HEK293 (cell line): ENCODE measurements around the gene SH3RF3.

ENCODE experiments used
- CTCF ChIA-PET: fragments of 350-600 bp; formaldehyde crosslinking; extraction: SDS; loops from one replicate; lab custom pipeline; 2021; ENCODE audit warnings: antibody characterized with exemption; lab: Yijun Ruan, JAX
- POLR2A ChIA-PET: fragments of 300-600 bp; formaldehyde crosslinking; extraction: SDS; loops from one replicate; lab custom pipeline; 2020; ENCODE audit warnings: antibody characterized with exemption, inconsistent platforms; lab: Yijun Ruan, JAX
- H3K27ac ChIP-seq: fragments of 200-500 bp; sonication (Bioruptor generic); 2 replicates; pipeline ENCODE4 v1.5.1; 2014; ENCODE audit warnings: low read depth, low read length, control low read depth, inconsistent platforms; ENCODE audit errors: extremely low read depth
- H3K36me3 ChIP-seq, 2 experiments: fragments of 200-500 bp in 1 of 2; sonication (Bioruptor generic) in 1 of 2; 1 replicate in 1 of 2; 2 replicates in 1 of 2; pipeline ENCODE4 v1.5.1; 2014 to 2017; ENCODE audit warnings: inconsistent platforms in 2 of 2, low read length in 2 of 2; ENCODE audit not compliant: control insufficient read depth in 2 of 2, insufficient read depth in 1 of 2
- H3K4me1 ChIP-seq: fragments of 200-500 bp; sonication (Bioruptor generic); 2 replicates; pipeline ENCODE4 v1.5.1; 2014; ENCODE audit warnings: mild to moderate bottlenecking, low read length, inconsistent platforms; ENCODE audit not compliant: control insufficient read depth, insufficient read depth
- H3K4me3 ChIP-seq: 2 replicates; pipeline ENCODE4 v1.5.1; 2011; ENCODE audit warnings: low read depth, mild to moderate bottlenecking, control low read depth, low read length, moderate library complexity
- H3K9me3 ChIP-seq: fragments of 200-500 bp; sonication (Bioruptor generic); 2 replicates; pipeline ENCODE4 v1.5.1; 2014; ENCODE audit warnings: low read depth, low read length, inconsistent platforms; ENCODE audit not compliant: control insufficient read depth, insufficient read depth
- IKZF3 ChIP-seq: fragments of 450-650 bp; IDR thresholded peaks from 2 replicates; pipeline ENCODE4 v1.5.0; 2018; ENCODE audit warnings: missing biosample characterization, mild to moderate bottlenecking, missing genetic modification characterization, moderate library complexity
- KLF8 ChIP-seq: fragments of 450-650 bp; formaldehyde crosslinking; IDR thresholded peaks from 2 replicates; pipeline ENCODE4 v1.5.1; 2016; ENCODE audit warnings: missing biosample characterization, missing genetic modification characterization
- PATZ1 ChIP-seq: fragments of 450-650 bp; formaldehyde crosslinking; IDR thresholded peaks from 2 replicates; pipeline ENCODE4 v1.5.1; 2016; ENCODE audit warnings: missing biosample characterization, missing genetic modification characterization
- PRDM6 ChIP-seq: fragments of 450-650 bp; formaldehyde crosslinking; IDR thresholded peaks from 2 replicates; pipeline ENCODE4 v1.5.1; 2017; ENCODE audit warnings: missing biosample characterization, missing genetic modification characterization
- REPIN1 ChIP-seq: fragments of 450-650 bp; formaldehyde crosslinking; IDR thresholded peaks from 2 replicates; pipeline ENCODE4 v1.5.1; 2017; ENCODE audit warnings: missing biosample characterization, missing genetic modification characterization, low read depth
- SETDB1 ChIP-seq: IDR thresholded peaks from one replicate; pipeline ENCODE4 v1.6.1; 2017; ENCODE audit warnings: mild to moderate bottlenecking, low read length, moderate library complexity, mixed read lengths; ENCODE audit not compliant: insufficient read length
- ZBTB10 ChIP-seq: fragments of 450-650 bp; formaldehyde crosslinking; IDR thresholded peaks from 2 replicates; pipeline ENCODE4 v1.5.1; 2016; ENCODE audit warnings: missing biosample characterization, missing genetic modification characterization
- ZNF114 ChIP-seq: fragments of 450-650 bp; formaldehyde crosslinking; IDR thresholded peaks from 2 replicates; pipeline ENCODE4 v1.5.0; 2017; ENCODE audit warnings: missing biosample characterization, missing genetic modification characterization
- ZNF132 ChIP-seq: fragments of 450-650 bp; formaldehyde crosslinking; IDR thresholded peaks from 2 replicates; pipeline ENCODE4 v1.5.1; 2017; ENCODE audit warnings: missing biosample characterization, missing genetic modification characterization, borderline replicate concordance
- ZNF140 ChIP-seq: fragments of 450-650 bp; formaldehyde crosslinking; IDR thresholded peaks from 2 replicates; pipeline ENCODE4 v1.5.1; 2016; ENCODE audit warnings: missing biosample characterization, missing genetic modification characterization
- ZNF16 ChIP-seq: fragments of 450-650 bp; formaldehyde crosslinking; IDR thresholded peaks from 2 replicates; pipeline ENCODE4 v1.5.1; 2016; ENCODE audit warnings: low read depth, missing biosample characterization, missing genetic modification characterization
- ZNF513 ChIP-seq: fragments of 450-650 bp; IDR thresholded peaks from 2 replicates; pipeline ENCODE4 v1.5.1; 2018; ENCODE audit warnings: missing biosample characterization, missing genetic modification characterization
- ZNF560 ChIP-seq: fragments of 450-650 bp; formaldehyde crosslinking; IDR thresholded peaks from 2 replicates; pipeline ENCODE4 v1.5.1; 2017; ENCODE audit warnings: missing biosample characterization, missing genetic modification characterization, borderline replicate concordance
- ZNF670 ChIP-seq: fragments of 450-650 bp; formaldehyde crosslinking; IDR thresholded peaks from 2 replicates; pipeline ENCODE4 v1.5.1; 2016; ENCODE audit warnings: missing biosample characterization, missing genetic modification characterization, low read depth
- TF ChIP-seq, protein P1 (sequence below): fragments of 450-650 bp; formaldehyde crosslinking; IDR thresholded peaks from 2 replicates; pipeline ENCODE4 v1.5.1; 2016; ENCODE audit warnings: missing biosample characterization, missing genetic modification characterization, low read depth

Gene SH3RF3

GRCh38 chr2:109260886-109261700, 132.1 kb downstream of the SH3RF3 start (continued):
- TF ChIP-seq PATZ1 (tag by site-specific recombination) (0 out of 2 replicates have a peak, but pooled peaks have one; percentile 19), ZNF560 (tag by site-specific recombination) (no peak)

DNA sequence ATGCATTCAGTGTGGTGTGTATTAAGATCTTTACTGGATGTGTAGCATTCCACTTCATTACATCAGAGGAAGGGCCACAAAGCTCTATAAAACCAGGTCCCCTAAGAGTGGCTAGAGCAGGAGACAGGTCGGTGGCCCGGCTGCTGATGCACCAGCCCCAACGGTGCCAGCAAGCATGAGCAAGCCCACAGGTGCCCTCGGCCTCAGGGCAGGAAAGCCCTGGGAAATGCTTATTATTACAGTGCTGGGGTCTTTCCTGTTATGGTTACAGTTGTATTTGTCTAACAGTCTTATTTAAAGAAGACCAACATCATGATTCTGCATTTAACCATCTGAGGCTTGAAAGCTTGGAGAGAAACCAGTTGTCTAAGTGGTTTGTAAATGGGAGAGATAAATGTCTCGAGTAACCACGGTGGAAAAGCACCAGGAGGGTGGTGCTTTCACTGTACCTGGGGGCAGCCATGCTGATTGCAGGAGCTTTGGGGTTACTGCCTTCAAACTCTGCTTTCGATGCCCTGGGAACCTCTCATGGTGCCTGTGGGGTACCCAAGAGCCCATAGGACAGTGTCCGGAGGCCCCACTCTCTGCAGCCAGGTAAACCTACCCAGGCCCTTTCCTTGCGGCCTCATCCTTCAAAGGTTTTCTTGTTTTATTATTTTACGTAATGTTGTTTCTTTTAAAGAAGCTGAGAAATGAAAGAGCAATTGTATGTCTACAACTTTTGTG, 133.1 kb downstream of the SH3RF3 start:
- POLR2A ChIA-PET: no interaction called here
- CTCF ChIA-PET: interaction anchor here (0.7 to 4.0 kb wide), 5 partner anchors 21 to 449 kb away, joined by 3 to 15 read pairs (median 5); no protein-coding TSS in a partner anchor
- no peak for TF ChIP-seq ZNF16 (tag by site-specific recombination)
- TF ChIP-seq REPIN1 (tag by site-specific recombination): no peak
- no peak for TF ChIP-seq ZNF140
- TF ChIP-seq ZBTB10: no peak
- TF ChIP-seq SETDB1: no peak
- no peak for TF ChIP-seq ZNF132
- no peak for TF ChIP-seq ZNF670
- TF ChIP-seq PRDM6 (tag by site-specific recombination): no peak
- TF ChIP-seq ZNF513 (tag by site-specific recombination): no peak
- no peak for TF ChIP-seq KLF8 (tag by site-specific recombination)
- TF ChIP-seq, protein P1, sequence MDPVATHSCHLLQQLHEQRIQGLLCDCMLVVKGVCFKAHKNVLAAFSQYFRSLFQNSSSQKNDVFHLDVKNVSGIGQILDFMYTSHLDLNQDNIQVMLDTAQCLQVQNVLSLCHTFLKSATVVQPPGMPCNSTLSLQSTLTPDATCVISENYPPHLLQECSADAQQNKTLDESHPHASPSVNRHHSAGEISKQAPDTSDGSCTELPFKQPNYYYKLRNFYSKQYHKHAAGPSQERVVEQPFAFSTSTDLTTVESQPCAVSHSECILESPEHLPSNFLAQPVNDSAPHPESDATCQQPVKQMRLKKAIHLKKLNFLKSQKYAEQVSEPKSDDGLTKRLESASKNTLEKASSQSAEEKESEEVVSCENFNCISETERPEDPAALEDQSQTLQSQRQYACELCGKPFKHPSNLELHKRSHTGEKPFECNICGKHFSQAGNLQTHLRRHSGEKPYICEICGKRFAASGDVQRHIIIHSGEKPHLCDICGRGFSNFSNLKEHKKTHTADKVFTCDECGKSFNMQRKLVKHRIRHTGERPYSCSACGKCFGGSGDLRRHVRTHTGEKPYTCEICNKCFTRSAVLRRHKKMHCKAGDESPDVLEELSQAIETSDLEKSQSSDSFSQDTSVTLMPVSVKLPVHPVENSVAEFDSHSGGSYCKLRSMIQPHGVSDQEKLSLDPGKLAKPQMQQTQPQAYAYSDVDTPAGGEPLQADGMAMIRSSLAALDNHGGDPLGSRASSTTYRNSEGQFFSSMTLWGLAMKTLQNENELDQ (tag by site-specific recombination): no peak
- no peak for TF ChIP-seq IKZF3
- no peak for TF ChIP-seq ZNF114 (tag by site-specific recombination)
- TF ChIP-seq, all 188 proteins: peak for 0
- H3K9me3 ChIP-seq: no peaks in the 10 kb centered on the region
- H3K36me3 ChIP-seq: no peaks in the 10 kb centered on the region
- no peak overlapping the region for H3K4me3 ChIP-seq
- peaks cover 14% of the 10 kb centered on the region for H3K4me1 ChIP-seq
- no peak overlapping the region; the same call in 1 of the 2 replicates for H3K27ac ChIP-seq
